Measurements from ENCODE around the gene FCN2. TPM values are rescaled to one million over a fixed set of nuclear protein-coding genes. Genes with fewer than 3 reads are reported as not detected.

The FCN2 gene
- total RNA-seq, 2 donors from 2014 or later: not detected

GRCh38 chr9:134896834-134897583 lies 16.4 kb downstream of the FCN2 start:
- ATAC-seq (no peak), DNase-seq (no peak)
- intact Hi-C loops (cut with DNase I, micrococcal nuclease): no loop called here

- intact Hi-C loops (cut with DNase I, micrococcal nuclease): no loop called here
- ATAC-seq (no peak), DNase-seq (no peak)
Measured at GRCh38 chr9:134897584-134898170, 17.1 kb downstream of the FCN2 start.

GRCh38 chr9:134898319-134898718 lies 17.7 kb downstream of the FCN2 start:
- intact Hi-C loops (cut with DNase I, micrococcal nuclease): no loop called here
- ATAC-seq (no peak), DNase-seq (no peak)

GRCh38 chr9:134899168-134899567 lies 18.6 kb downstream of the FCN2 start:
- intact Hi-C loops (cut with DNase I, micrococcal nuclease): no loop called here
- no peak for ATAC-seq
- DNase-seq: no peak

GRCh38 chr9:134899818-134900217 lies 19.2 kb downstream of the FCN2 start:
- ATAC-seq (no peak), DNase-seq (no peak)
- intact Hi-C loops (cut with DNase I, micrococcal nuclease): no loop called here

GRCh38 chr9:134902936-134903335 lies 22.3 kb downstream of the FCN2 start:
- no peak for DNase-seq
- intact Hi-C loops (cut with DNase I, micrococcal nuclease): no loop called here
- no peak for ATAC-seq

- ATAC-seq (no peak), DNase-seq (no peak)
- intact Hi-C loops (cut with DNase I, micrococcal nuclease): no loop called here
Measured at GRCh38 chr9:134908524-134909309, 28.1 kb downstream of the FCN2 start.

- intact Hi-C loops (cut with DNase I, micrococcal nuclease): no loop called here
- DNase-seq: no peak
- ATAC-seq: no peak
Measured at GRCh38 chr9:134909511-134910481, 29.2 kb downstream of the FCN2 start.

- DNase-seq: no peak
- intact Hi-C loops (cut with DNase I, micrococcal nuclease): no loop called here
- no peak for ATAC-seq
Measured at GRCh38 chr9:134912126-134912840, 31.7 kb downstream of the FCN2 start.

- intact Hi-C loops (cut with DNase I, micrococcal nuclease): no loop called here
- no peak for ATAC-seq
- no peak for DNase-seq
Measured at GRCh38 chr9:134913041-134913712, 32.6 kb downstream of the FCN2 start.

GRCh38 chr9:134913713-134914500 lies 33.3 kb downstream of the FCN2 start:
- intact Hi-C loops (cut with DNase I, micrococcal nuclease): no loop called here
- DNase-seq: no peak
- ATAC-seq: no peak

- DNase-seq (no peak), ATAC-seq (no peak)
- intact Hi-C loops (cut with DNase I, micrococcal nuclease): no loop called here
Measured at GRCh38 chr9:134914501-134914834, 33.9 kb downstream of the FCN2 start.

GRCh38 chr9:134915046-134915985 lies 34.7 kb downstream of the FCN2 start:
- intact Hi-C loops (cut with DNase I, micrococcal nuclease): no loop called here
- DNase-seq (peak in 1 of 2 donors; percentile 5), ATAC-seq (no peak)

GRCh38 chr9:134916161-134916665 lies 35.6 kb downstream of the FCN2 start:
- intact Hi-C loops (cut with DNase I, micrococcal nuclease): no loop called here
- no peak for ATAC-seq
- peak in 1 of 2 donors; percentile 16 for DNase-seq

- ATAC-seq (no peak), DNase-seq (peak in 1 of 2 donors; percentile 20)
- intact Hi-C loops (cut with DNase I, micrococcal nuclease): no loop called here
Measured at GRCh38 chr9:134917431-134918373, 37.1 kb downstream of the FCN2 start, which contains the start of gene FCN1. Gene FCN1, minus strand, starts transcription at chr9:134917912. Its CDS starts 41 bp downstream, at chr9:134917871.

Measured in left colon (tissue), 2 donors.